GM12878 (cell line): ENCODE data around the gene GALNT3.

Source experiments
- BCL3 ChIP-seq: IDR thresholded peaks from 2 replicates; pipeline ENCODE4 v1.6.1; 2011; ENCODE audit warnings: borderline replicate concordance, low read depth, mild to moderate bottlenecking, moderate library complexity, low read length; ENCODE audit not compliant: insufficient read depth, poor library complexity, severe bottlenecking
- FOXM1 ChIP-seq: IDR thresholded peaks from 2 replicates; pipeline ENCODE4 v1.6.1; 2012; ENCODE audit warnings: low read depth, mild to moderate bottlenecking, inconsistent platforms, low read length, moderate library complexity
- MXI1 ChIP-seq: fragments of 150-350 bp; IDR thresholded peaks from 2 replicates; pipeline ENCODE4 v1.6.1; 2011; ENCODE audit warnings: low read depth, mild to moderate bottlenecking, inconsistent platforms, low read length, improper control_type of control experiment
- POU2F2 ChIP-seq: IDR thresholded peaks from 3 replicates; pipeline ENCODE4 v1.6.1; 2011; ENCODE audit warnings: low read depth, mild to moderate bottlenecking, low read length, borderline replicate concordance
- TAF1 ChIP-seq: IDR thresholded peaks from 2 replicates; pipeline ENCODE4 v1.6.1; 2011; ENCODE audit warnings: mild to moderate bottlenecking, low read depth, low read length, borderline replicate concordance

GRCh38 chr2:165796819-165797530, 2.9 kb upstream of the GALNT3 start:
- TF ChIP-seq FOXM1 (no peak), TAF1 (no peak), POU2F2 (no peak), BCL3 (no peak), MXI1 (no peak)
